Smooth muscle cell (in vitro differentiated cells): Measurements from ENCODE around the gene DHX16. TPM values are rescaled to one million over a fixed set of nuclear protein-coding genes. Genes with fewer than 3 reads are reported as not detected.
A peak's percentile ranks its signal among the peaks of the same experiment; 100 is the strongest.

Experiments used
- DNase-seq: peaks from one replicate; lab custom pipeline; 2025; ENCODE audit not compliant: unreplicated experiment; lab: John Stamatoyannopoulos, UW
- H2AFZ ChIP-seq: fragments of 200-600 bp; sonication (generic); 2 replicates; pipeline ENCODE4 v1.6.0; 2016; ENCODE audit warnings: antibody characterized with exemption, low read depth, mild to moderate bottlenecking
- H3F3A ChIP-seq: fragments of 200-600 bp; sonication (generic); 2 replicates; pipeline ENCODE4 v1.6.0; 2017; ENCODE audit warnings: antibody characterized with exemption, low read depth
- H3K27ac ChIP-seq: fragments of 200-600 bp; sonication (generic); 2 replicates; pipeline ENCODE4 v1.5.1; 2016; ENCODE audit warnings: low read depth, mild to moderate bottlenecking
- H3K27me3 ChIP-seq: fragments of 200-600 bp; sonication (generic); 2 replicates; pipeline ENCODE4 v1.6.1; 2016; ENCODE audit warnings: low read depth, mild to moderate bottlenecking
- H3K36me3 ChIP-seq: fragments of 200-600 bp; sonication (generic); 2 replicates; pipeline ENCODE4 v1.5.1; 2016; ENCODE audit warnings: low read depth
- H3K4me1 ChIP-seq: fragments of 200-600 bp; sonication (generic); 2 replicates; pipeline ENCODE4 v1.5.1; 2016; ENCODE audit warnings: low read depth
- H3K4me2 ChIP-seq: fragments of 200-600 bp; sonication (generic); 2 replicates; pipeline ENCODE4 v1.6.0; 2016; ENCODE audit warnings: mild to moderate bottlenecking
- H3K4me3 ChIP-seq: fragments of 200-600 bp; sonication (generic); 2 replicates; pipeline ENCODE4 v1.5.1; 2016; ENCODE audit warnings: mild to moderate bottlenecking
- H3K79me2 ChIP-seq: fragments of 200-600 bp; sonication (generic); 2 replicates; pipeline ENCODE4 v1.6.0; 2016; ENCODE audit warnings: low read depth, mild to moderate bottlenecking
- H3K9ac ChIP-seq: fragments of 200-600 bp; sonication (generic); 2 replicates; pipeline ENCODE4 v1.6.0; 2016; ENCODE audit warnings: low read depth
- H3K9me3 ChIP-seq: fragments of 200-600 bp; sonication (generic); replicated peaks from 2 replicates; pipeline ENCODE4 v1.5.1; 2016; ENCODE audit warnings: low read depth
- H4K20me1 ChIP-seq: fragments of 200-600 bp; sonication (generic); 2 replicates; pipeline ENCODE4 v1.6.0; 2016; ENCODE audit warnings: low read depth
- WGBS: methylation state at CpG from one replicate; pipeline ENCODE4 v1.1.7; 2016; ENCODE audit warnings: low lambda C conversion rate; 5-methylcytosine and 5-hydroxymethylcytosine counted together
- polyA plus RNA-seq: library from polyadenylated mRNA; unstranded; fragments of >200 nt; fragmentation: Nextera tagmentation; extraction: Ambion mirVana; gene quantifications from 2 replicates; pipeline ENCODE4 v1.2.1, GENCODE V29; 2016
- total RNA-seq: library from RNA; depleted of rRNA; stranded (reverse); fragments of >200 nt; gene quantifications from 2 replicates; pipeline ENCODE4 v1.2.3, GENCODE V29; 2014
- TF ChIP-seq, protein P1 (sequence below): fragments of 200-600 bp; sonication (generic); IDR thresholded peaks from 2 replicates; pipeline ENCODE4 v1.5.1; 2017; ENCODE audit warnings: borderline replicate concordance, mild to moderate bottlenecking, antibody characterized with exemption; ENCODE audit not compliant: insufficient read depth, poor library complexity, severe bottlenecking

Gene DHX16
- total and polyA plus RNA-seq, 2 experiments from 2014 or later = 12.4 to 23.5 TPM

DNA sequence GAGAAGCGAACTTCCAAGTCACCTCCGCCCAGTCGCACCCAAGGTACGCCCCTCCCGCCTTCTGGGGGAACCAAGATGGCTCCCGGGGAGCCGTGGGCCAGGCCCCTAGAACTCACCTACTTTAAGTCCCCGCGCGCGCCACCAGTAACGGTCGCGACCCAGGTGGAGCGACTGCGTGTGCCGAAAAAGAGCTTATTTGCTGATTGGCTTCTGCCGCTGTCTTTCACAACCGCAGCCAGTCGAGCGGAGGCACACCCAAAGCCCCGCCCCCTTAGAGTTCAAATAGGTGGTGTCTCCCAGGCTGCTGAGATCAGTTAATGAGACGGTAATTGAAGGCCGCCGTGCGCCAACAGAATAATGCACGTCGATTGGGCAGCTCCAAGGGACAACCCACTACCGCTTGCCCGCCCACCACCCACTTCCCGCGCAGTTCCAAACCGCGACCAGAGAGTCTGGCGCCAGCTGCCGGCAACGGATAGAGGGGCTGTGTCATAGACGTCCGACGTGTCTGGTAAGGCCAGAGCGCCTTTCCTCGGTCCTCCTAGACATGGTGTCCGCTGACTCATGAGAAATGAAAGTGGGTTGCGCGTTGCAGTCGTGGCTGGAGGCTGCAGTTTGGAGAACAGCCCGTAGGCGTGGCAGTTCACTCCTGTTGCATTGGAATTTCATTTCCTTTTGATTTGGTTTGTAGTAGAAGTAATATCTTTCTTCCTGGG lies 44.5 kb upstream of the DHX16 start, which contains the start of gene MDC1:
Gene MDC1 (minus strand): TSS at position 153 of the 716 bp plus-strand sequence. CDS start 2,106 bp downstream, outside the sequence.
- TF ChIP-seq, protein P1, sequence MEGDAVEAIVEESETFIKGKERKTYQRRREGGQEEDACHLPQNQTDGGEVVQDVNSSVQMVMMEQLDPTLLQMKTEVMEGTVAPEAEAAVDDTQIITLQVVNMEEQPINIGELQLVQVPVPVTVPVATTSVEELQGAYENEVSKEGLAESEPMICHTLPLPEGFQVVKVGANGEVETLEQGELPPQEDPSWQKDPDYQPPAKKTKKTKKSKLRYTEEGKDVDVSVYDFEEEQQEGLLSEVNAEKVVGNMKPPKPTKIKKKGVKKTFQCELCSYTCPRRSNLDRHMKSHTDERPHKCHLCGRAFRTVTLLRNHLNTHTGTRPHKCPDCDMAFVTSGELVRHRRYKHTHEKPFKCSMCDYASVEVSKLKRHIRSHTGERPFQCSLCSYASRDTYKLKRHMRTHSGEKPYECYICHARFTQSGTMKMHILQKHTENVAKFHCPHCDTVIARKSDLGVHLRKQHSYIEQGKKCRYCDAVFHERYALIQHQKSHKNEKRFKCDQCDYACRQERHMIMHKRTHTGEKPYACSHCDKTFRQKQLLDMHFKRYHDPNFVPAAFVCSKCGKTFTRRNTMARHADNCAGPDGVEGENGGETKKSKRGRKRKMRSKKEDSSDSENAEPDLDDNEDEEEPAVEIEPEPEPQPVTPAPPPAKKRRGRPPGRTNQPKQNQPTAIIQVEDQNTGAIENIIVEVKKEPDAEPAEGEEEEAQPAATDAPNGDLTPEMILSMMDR = peak; percentile 12
- Histone ChIP-seq H3K36me3 (no peaks in the 10 kb centered on the region), H3K4me3 (peak within 1 kb of the TSS; percentile 73), H3K4me1 (peaks cover 19% of the 10 kb centered on the region), H3K79me2 (peaks cover 43% of the 10 kb centered on the region), H4K20me1 (peaks cover 12% of the 10 kb centered on the region), H3K27me3 (no peaks in the 10 kb centered on the region), H3F3A (peaks cover 24% of the 10 kb centered on the region), H3K9me3 (no peaks in the 10 kb centered on the region), H3K4me2 (peak within 1 kb of the TSS; percentile 86), H3K9ac (peak within 1 kb of the TSS; percentile 89), H3K27ac (peak within 1 kb of the TSS; percentile 83), H2AFZ (peak within 1 kb of the TSS; percentile 67)
- under 1% methylated on average over 48 of the region's 48 CpGs for WGBS
- peak; percentile 94 for DNase-seq

DNA sequence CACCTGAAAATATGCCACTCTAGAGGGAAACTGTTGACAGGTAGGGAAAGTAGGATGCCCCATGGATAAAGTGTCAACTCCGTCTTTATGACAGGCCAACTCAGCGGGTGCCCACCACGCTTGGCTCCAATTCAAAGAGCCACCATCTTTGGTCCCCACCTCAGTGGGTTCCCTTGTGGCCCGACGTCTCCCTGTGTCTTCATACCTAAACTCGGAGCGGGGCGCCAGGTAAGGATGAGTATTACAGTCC lies 44.0 kb upstream of the DHX16 start:
- Histone ChIP-seq H3K27ac (peak overlapping the region; percentile 83), H3K4me1 (peaks cover 19% of the 10 kb centered on the region), H3K9ac (peak overlapping the region; percentile 89), H3K79me2 (peaks cover 38% of the 10 kb centered on the region), H4K20me1 (peaks cover 7% of the 10 kb centered on the region), H3K4me3 (peak overlapping the region; percentile 73), H2AFZ (peak overlapping the region; percentile 67), H3F3A (peaks cover 19% of the 10 kb centered on the region), H3K9me3 (no peaks in the 10 kb centered on the region), H3K36me3 (no peaks in the 10 kb centered on the region), H3K4me2 (peak overlapping the region; percentile 86), H3K27me3 (no peaks in the 10 kb centered on the region)
- 3% methylated on average over 8 of the region's 8 CpGs for WGBS
- TF ChIP-seq, protein P1 = no peak
- no peak for DNase-seq

DNA sequence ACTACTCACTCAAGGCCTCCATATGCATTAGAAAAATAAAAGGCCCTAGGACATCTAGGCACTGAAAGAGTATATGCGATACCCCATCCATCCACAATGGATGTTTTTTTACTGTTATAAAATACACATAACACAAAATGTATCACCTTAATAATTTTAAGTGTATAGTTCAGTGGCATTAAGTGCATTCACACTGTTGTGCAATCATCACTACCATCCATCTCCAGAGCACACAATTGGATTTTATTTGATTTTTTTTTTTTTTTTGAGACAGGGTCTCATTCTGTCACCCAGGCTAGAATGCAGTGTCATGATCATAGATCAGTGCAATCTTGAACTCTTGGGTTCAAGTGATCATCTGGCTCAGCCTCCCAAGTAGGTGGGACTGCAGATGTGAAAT lies 41.5 kb upstream of the DHX16 start:
- Histone ChIP-seq H3K27me3 (no peaks in the 10 kb centered on the region), H3K27ac (no peak overlapping the region), H3K4me1 (peaks cover 15% of the 10 kb centered on the region), H3K79me2 (peaks cover 22% of the 10 kb centered on the region), H2AFZ (no peak overlapping the region), H3K36me3 (no peaks in the 10 kb centered on the region), H3K4me2 (no peak overlapping the region), H4K20me1 (no peaks in the 10 kb centered on the region), H3F3A (peaks cover 7% of the 10 kb centered on the region), H3K4me3 (no peak overlapping the region), H3K9ac (no peak overlapping the region), H3K9me3 (no peaks in the 10 kb centered on the region)
- no peak for DNase-seq
- WGBS = 100% methylated on average over 1 of the region's 1 CpG
- TF ChIP-seq, protein P1 = no peak

DNA sequence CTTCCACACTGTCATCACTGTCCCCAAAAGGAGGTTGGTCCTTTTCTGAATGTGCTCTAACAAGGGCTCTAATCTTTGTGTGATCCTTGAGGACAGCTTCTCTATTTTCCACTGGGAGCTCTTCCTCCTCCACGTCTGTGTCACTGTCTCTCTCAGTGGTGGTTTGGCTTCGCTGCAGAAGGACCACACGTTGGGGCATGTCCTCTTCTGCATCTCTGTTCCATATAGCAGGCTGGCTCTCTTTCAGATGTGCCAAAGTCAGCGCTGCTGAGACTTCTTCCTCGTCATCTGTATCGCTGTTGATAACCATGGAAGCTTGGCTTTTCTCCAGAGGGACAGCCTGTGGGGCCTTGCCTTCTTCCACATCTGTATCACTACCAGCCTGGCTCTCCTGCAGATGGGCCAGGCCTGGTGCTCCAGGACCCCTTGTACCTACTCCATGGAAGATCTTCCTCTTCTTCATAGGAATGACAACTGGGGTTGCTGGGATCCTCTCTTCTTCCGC lies 39.7 kb upstream of the DHX16 start:
- DNase-seq = no peak
- Histone ChIP-seq H3K36me3 (no peaks in the 10 kb centered on the region), H2AFZ (no peak overlapping the region), H3K4me2 (no peak overlapping the region), H3K9me3 (no peaks in the 10 kb centered on the region), H3K4me3 (no peak overlapping the region), H4K20me1 (no peaks in the 10 kb centered on the region), H3K4me1 (peaks cover 10% of the 10 kb centered on the region), H3K9ac (no peak overlapping the region), H3K27me3 (no peaks in the 10 kb centered on the region), H3K79me2 (peaks cover 10% of the 10 kb centered on the region), H3F3A (no peaks in the 10 kb centered on the region), H3K27ac (no peak overlapping the region)
- TF ChIP-seq, protein P1 = no peak
- WGBS = 94% methylated on average over 7 of the region's 7 CpGs
